ENCODE results near the gene RAB4B.

RAB4B gene

DNA sequence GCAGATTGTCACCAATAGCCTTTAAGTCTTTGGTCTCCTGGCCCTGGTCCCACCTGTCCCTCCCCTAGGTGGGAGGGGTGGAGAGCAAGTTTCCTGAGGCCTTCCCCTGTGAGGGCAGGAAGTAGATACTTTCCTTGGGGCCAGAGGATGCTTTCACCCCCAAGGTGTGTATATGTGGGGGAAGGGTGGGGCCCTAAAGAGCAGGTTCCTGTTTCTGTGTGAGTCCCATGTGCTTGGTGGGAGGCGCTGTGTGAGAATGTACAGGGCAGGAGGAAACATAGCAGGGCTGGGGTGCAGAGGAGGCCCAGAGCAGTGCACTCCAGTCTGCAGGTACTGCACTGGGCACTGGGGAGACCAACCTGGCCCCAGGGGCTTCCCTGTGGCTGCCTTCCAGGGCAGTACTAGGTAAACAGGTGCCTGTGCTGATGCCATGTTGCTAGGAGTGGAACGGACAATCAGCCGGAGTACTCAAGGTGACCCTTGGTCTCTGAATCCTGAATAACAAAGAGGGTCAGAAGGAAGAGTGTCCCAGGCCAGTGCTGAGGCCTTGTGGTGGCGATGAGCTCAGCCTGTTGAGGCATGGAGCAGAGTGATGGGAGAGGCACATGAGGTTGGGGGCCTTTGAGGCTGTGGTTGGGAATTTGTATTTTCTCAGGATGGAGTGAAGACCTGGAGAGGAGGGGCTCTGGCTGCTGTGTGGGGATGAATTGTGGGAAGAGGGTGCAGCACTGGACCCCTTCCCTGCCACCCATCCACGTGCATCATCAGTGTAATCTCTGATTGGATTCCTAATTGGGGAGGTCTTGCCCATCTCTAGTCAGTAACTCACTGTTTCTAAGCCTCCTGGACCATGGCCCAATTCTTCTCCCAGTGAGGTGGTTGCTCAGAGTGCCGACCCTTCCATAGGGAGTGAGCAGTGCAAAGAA lies 26.1 kb downstream of the RAB4B start:
- no peak for DNase-seq (ENCODE audit: low read depth)
- H3K4me3 ChIP-seq (ENCODE audit: control insufficient read depth, low read depth, low read length), result no peak overlapping the region
- no peak for TF ChIP-seq CTCF (conservative IDR thresholded peaks at IDR 0.05; ENCODE audit: control insufficient read depth, insufficient read depth, low read depth, low read length)

DNA sequence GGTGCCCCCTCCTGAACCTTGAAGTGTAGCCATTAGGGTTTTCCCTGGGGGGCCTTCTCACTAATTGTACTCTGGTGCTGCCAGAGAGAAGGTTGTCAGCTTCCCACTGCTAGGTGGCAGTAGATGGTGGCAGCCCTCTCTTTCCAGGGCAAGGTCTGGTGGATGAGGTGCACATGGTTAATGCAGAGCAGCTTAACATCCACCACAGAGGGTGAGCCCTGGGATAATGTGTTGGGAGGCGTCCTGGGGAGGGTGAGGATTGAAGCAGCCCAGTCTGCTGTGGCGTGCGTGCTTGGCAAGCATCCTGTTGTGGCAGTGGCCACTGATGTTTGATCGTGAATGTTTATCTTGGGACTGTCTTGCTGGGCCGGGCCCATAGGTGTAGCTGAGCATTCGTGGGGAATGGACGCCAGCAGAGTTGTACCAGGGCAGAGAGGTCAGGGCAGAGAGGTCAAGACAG lies 26.8 kb downstream of the RAB4B start:
- TF ChIP-seq CTCF (conservative IDR thresholded peaks at IDR 0.05; ENCODE audit: control insufficient read depth, insufficient read depth, low read depth, low read length), result no peak
- no peak overlapping the region for H3K4me3 ChIP-seq (ENCODE audit: control insufficient read depth, low read depth, low read length)
- DNase-seq (ENCODE audit: low read depth), result no peak

DNA sequence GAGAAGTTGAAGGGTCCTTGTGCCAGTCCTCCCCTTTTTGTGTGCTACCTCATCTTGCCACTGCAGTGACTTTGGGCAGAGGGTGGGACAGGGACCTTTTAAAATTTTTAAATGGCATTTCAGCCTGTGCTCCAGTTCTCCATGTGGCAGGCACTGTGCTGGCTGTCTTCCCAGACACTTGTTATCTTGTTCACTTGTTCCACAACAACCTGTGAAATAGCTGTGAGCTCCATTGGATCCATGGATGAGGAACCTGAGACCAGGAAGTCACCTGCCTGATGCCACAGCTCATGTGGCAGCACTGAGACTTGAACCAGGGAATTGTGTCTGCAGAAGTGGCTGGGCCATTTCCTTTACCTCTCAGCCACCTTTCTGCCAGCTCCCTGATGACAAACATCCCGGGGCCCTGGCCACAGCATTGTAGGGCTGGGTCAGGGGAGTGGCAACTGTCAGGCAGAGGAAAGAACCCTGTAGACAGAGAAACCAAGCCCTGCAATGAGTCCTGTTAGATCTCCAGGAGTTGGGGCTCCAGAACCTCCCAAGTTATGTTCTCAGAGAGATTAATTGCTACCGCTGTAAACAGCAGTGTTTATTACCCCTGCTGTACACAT lies 27.3 kb downstream of the RAB4B start:
- no peak overlapping the region for H3K4me3 ChIP-seq (ENCODE audit: control insufficient read depth, low read depth, low read length)
- DNase-seq (ENCODE audit: low read depth), result no peak
- no peak for TF ChIP-seq CTCF (conservative IDR thresholded peaks at IDR 0.05; ENCODE audit: control insufficient read depth, insufficient read depth, low read depth, low read length)

DNA sequence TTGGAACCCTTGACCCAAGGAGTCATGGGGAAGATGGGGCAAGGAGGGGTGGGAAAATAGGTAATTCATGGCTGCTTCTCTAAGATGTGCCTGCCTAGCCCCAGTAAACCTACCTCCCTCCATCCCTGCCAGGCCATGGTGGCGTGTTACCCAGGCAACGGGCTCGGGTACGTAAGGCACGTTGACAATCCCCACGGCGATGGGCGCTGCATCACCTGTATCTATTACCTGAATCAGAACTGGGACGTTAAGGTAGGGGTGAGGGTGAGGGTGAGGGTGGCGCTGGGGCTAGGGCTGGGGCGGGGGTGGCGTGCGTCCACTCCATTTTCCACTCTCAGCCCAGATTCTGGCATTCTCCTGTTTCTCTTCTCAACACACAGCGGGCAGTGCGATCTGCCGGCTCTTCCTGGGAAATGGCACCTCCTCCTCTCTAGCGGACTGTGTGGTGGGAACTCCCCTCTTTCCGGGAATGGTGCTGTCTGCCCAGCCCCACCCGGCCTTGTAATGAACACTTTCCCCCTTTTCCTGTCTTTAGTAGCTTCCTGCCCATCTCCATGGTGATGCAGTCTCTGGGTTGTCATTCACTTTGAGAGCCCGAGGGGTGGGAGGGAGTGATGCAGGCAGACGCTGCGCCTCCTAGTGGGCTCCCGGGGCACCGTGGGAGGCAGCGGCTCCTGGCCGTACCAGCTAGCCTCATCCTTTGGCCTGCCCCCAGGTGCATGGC lies 28.5 kb downstream of the RAB4B start:
- DNase-seq (ENCODE audit: low read depth), result peak; percentile 95
- H3K4me3 ChIP-seq (ENCODE audit: control insufficient read depth, low read depth, low read length), result no peak overlapping the region
- TF ChIP-seq CTCF (conservative IDR thresholded peaks at IDR 0.05; ENCODE audit: control insufficient read depth, insufficient read depth, low read depth, low read length), result peak; percentile 83

GRCh38 chr19:40807147-40808020 lies 29.3 kb downstream of the RAB4B start:
- TF ChIP-seq CTCF (conservative IDR thresholded peaks at IDR 0.05; ENCODE audit: control insufficient read depth, insufficient read depth, low read depth, low read length), result no peak
- DNase-seq (ENCODE audit: low read depth), result no peak
- H3K4me3 ChIP-seq (ENCODE audit: control insufficient read depth, low read depth, low read length), result no peak overlapping the region

DNA sequence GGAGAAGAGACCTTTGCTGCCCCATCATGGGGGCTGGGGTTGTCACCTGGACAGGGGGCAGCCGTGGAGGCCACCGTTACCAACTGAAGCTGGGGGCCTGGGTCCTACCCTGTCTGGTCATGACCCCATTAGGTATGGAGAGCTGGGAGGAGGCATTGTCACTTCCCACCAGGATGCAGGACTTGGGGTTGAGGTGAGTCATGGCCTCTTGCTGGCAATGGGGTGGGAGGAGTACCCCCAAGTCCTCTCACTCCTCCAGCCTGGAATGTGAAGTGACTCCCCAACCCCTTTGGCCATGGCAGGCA lies 29.9 kb downstream of the RAB4B start:
- H3K4me3 ChIP-seq (ENCODE audit: control insufficient read depth, low read depth, low read length), result no peak overlapping the region
- no peak for TF ChIP-seq CTCF (conservative IDR thresholded peaks at IDR 0.05; ENCODE audit: control insufficient read depth, insufficient read depth, low read depth, low read length)
- DNase-seq (ENCODE audit: low read depth), result no peak
